SK-N-SH (cell line): Measurements from ENCODE around the gene MFAP1.

Source experiments
- MXI1 ChIP-seq: IDR thresholded peaks from 2 replicates; pipeline ENCODE4 v1.6.1; 2012; ENCODE audit warnings: mild to moderate bottlenecking, low read depth, low read length, improper control_type of control experiment
- NFIC ChIP-seq: IDR thresholded peaks from 2 replicates; pipeline ENCODE4 v1.4.0; 2012; ENCODE audit warnings: borderline replicate concordance
- NRF1 ChIP-seq: IDR thresholded peaks from 2 replicates; pipeline ENCODE4 v1.6.1; 2012; ENCODE audit warnings: low read depth, mild to moderate bottlenecking, low read length
- RAD21 ChIP-seq: IDR thresholded peaks from 2 replicates; pipeline ENCODE4 v1.6.1; 2012; ENCODE audit warnings: mild to moderate bottlenecking, low read length
- TAF1 ChIP-seq: IDR thresholded peaks from 2 replicates; pipeline ENCODE4 v1.6.1; 2012; ENCODE audit warnings: low read depth, mild to moderate bottlenecking, low read length, moderate library complexity, borderline replicate concordance
- TEAD4 ChIP-seq: IDR thresholded peaks from 2 replicates; pipeline ENCODE4 v1.4.0; 2012; ENCODE audit warnings: mild to moderate bottlenecking, borderline replicate concordance; ENCODE audit not compliant: insufficient read depth
- YY1 ChIP-seq: IDR thresholded peaks from 2 replicates; pipeline ENCODE4 v1.4.0; 2012; ENCODE audit warnings: low read depth, mild to moderate bottlenecking
- TF ChIP-seq, protein P1 (sequence below): fragments of 200-600 bp; sonication (generic); IDR thresholded peaks from 2 replicates; pipeline ENCODE4 v1.6.1; 2017; ENCODE audit warnings: antibody characterized with exemption, mild to moderate bottlenecking, moderate library complexity
- TF ChIP-seq, protein P2 (sequence below): IDR thresholded peaks from 2 replicates; pipeline ENCODE4; 2012

DNA sequence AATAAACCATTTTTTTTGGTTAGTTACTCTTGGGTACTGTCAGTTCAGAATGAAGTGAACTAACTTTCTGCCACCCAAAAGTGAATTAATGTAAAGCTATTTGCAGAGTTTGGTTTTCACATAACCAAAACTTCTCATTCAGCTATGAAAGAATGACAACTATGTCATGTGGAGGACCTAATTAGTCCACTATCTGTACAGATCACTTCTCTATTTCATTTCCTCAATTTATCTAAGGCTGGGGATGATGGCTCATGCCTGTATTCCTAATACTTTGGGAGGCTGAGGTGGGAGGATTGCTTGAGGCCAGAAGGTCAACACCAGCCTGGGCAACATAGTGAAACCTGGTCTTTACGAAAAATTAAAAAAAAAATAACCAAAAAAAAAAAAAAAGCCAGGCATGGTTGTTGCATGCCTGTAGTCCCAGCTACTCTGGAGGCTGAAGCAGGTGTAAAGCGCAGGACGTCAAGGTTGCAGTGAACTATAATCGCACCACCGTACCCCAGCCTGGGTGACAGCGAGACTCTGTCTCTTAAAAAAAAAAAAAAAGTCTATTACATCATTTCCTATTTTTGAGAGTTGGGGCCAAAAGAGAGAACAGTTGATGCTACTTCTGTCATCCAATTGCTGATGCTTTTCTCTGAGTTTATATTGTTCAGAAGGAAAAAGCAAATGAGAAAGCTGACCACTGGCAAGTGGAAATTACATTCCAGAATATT lies 15.4 kb downstream of the MFAP1 start:
- TF ChIP-seq, protein P1, sequence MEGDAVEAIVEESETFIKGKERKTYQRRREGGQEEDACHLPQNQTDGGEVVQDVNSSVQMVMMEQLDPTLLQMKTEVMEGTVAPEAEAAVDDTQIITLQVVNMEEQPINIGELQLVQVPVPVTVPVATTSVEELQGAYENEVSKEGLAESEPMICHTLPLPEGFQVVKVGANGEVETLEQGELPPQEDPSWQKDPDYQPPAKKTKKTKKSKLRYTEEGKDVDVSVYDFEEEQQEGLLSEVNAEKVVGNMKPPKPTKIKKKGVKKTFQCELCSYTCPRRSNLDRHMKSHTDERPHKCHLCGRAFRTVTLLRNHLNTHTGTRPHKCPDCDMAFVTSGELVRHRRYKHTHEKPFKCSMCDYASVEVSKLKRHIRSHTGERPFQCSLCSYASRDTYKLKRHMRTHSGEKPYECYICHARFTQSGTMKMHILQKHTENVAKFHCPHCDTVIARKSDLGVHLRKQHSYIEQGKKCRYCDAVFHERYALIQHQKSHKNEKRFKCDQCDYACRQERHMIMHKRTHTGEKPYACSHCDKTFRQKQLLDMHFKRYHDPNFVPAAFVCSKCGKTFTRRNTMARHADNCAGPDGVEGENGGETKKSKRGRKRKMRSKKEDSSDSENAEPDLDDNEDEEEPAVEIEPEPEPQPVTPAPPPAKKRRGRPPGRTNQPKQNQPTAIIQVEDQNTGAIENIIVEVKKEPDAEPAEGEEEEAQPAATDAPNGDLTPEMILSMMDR, result no peak
- no peak for TF ChIP-seq NRF1
- TF ChIP-seq RAD21, result no peak
- no peak for TF ChIP-seq NFIC
- TF ChIP-seq TEAD4, result no peak
- no peak for TF ChIP-seq TAF1
- no peak for TF ChIP-seq MXI1
- TF ChIP-seq, protein P2, sequence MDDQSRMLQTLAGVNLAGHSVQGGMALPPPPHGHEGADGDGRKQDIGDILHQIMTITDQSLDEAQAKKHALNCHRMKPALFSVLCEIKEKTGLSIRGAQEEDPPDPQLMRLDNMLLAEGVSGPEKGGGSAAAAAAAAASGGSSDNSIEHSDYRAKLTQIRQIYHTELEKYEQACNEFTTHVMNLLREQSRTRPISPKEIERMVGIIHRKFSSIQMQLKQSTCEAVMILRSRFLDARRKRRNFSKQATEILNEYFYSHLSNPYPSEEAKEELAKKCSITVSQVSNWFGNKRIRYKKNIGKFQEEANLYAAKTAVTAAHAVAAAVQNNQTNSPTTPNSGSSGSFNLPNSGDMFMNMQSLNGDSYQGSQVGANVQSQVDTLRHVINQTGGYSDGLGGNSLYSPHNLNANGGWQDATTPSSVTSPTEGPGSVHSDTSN, result no peak
- TF ChIP-seq YY1, result no peak
